Measurements from ENCODE around the gene KCTD17. TPM values are rescaled to one million over a fixed set of nuclear protein-coding genes. Genes with fewer than 3 reads are reported as not detected.
"Not testable (repeated sequence)": the region's sequence is repeated elsewhere in the genome, so short reads cannot be mapped to it uniquely, and the experiment has no call there.

Gene KCTD17
- total RNA-seq, 2 donors from 2014 or later = 27.7 to 50.6 TPM

DNA sequence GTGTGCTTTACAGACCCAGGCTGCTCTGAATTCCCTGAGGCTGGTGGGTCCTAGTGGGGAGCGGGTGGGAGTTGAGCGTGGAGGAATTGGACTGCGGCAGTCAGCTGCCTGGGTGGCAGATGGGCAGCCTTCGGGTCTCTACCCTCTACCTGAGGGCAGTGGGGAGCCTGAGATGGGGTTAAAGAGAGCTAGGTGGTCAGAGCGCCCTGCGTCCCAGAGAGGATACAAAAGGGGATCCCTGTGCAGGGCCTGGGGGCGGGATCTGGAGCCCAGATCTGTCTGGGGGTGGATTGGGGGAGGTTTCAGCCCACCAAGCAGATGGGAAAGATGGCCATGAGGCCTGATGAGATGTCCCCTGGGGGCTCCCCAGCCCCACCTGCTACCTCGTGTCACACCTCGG, 18.2 kb downstream of the KCTD17 start:
- no peak for DNase-seq
- ATAC-seq = no peak
- intact Hi-C loops (cut with DNase I) = loop anchor here in 1 of 2 donors (10.0 kb wide), 1 partner anchor 135 kb away; no protein-coding TSS in a partner anchor

DNA sequence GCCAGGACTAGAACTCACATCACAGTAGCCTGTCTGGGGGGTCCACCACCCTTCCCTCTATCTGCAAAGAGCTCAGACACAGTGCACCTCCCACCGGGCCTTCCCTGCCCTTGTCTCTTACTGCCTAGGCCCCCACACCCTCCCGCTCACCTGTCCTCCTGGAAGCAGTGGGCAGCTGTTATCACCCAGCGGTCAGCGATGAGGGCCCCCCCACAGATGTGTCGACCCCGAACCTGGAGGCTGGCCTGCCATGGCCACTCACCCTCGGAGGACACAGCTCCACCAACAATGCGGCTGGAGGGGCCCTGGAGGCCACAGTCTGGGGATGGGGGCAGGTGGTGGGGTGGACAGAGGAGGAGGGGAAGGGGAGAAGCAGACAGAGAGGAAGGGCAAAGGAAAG, 18.8 kb downstream of the KCTD17 start:
- ATAC-seq (no peak), DNase-seq (no peak)
- intact Hi-C loops (cut with DNase I) = loop anchor here in 1 of 2 donors (10.0 kb wide), 1 partner anchor 134 kb away; no protein-coding TSS in a partner anchor

DNA sequence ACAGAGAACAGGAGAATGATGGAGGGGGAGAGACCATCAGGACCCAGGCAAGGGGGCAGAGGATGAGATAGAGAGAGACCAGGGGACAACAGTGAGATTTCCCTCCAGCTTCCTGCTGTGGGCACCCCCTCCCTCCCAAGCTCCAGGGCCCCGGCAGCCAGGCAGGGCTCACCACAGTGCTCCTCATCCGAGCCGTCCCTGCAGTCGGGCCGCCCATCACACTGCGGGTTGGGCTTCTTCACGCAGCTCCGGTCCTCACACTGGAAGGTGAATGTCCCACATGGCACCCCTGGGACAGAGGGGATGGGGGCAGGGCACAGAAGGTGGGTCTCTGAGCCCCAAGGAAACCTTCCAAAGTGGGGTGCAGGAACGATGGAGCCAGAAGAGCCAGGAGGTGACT, 19.2 kb downstream of the KCTD17 start:
- intact Hi-C loops (cut with DNase I) = loop anchor here in 1 of 2 donors (10.0 kb wide), 1 partner anchor 134 kb away; no protein-coding TSS in a partner anchor
- ATAC-seq (no peak), DNase-seq (no peak)

DNA sequence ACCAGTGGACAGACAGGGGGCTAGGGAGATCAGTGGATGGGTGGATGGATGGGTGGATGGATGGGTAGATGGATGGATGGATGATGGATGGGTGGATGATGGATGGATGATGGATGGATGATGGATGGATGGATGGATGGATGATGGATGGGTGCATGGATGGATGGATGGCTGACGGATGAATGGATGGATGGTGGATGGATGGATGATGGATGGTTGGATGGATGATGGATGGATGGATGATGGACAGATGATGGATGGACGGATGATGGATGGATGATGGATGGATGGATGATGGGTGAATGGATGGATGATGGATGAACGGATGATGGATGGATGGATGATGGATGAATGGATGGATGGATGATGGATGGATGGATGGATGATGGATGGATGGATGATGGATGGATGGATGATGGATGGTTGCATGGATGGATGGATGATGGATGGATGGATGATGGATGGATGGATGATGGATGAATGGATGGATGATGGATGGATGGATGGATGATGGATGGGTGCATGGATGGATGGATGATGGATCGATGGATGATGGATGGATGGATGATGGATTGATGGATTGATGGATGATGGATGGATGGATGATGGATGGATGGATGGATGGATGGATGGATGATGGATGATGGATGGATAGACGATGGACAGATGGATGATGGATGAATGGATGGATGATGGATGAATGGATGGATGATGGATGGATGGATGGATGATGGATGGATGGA, 20.5 kb downstream of the KCTD17 start:
- DNase-seq, ATAC-seq: not testable (repeated sequence)
- intact Hi-C loops (cut with DNase I) = loop anchor here in 1 of 2 donors (10.0 kb wide), 1 partner anchor 133 kb away; no protein-coding TSS in a partner anchor

DNA sequence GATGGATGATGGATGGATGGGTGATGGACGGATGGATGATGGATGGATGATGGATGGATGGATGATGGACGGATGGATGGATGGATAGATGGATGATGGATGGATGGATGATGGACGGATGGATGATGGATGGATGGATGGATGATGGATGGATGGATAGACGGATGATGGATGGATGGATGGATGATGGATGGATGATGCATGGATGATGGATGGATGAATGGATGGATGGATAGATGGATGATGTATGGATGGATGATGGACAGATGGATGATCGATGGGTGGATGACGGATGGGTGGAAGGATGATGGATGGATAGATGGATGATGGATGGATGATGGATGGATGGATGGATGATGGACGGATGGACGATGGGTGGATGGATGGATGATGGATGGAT, 21.1 kb downstream of the KCTD17 start:
- intact Hi-C loops (cut with DNase I) = loop anchor here in 1 of 2 donors (10.0 kb wide), 1 partner anchor 132 kb away; no protein-coding TSS in a partner anchor
- ATAC-seq (no peak), DNase-seq (no peak)

DNA sequence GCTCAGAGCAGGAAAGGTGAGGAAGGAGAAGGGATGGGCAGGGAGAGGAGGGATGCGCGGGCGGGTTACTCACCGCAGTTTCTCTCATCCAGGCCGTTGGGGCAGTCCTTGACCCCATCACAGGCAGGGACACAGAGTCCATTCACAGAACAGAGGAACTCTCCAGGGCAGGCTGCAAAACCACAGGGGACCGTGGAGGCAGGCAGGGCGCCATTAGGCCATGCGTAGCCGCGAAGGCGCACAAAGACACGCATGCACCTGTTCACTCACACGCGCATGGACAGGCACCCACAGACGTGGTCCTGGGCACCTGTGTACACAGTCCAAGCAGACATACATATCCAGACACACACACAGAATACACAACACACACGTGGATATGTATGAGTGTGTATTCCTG, 23.0 kb downstream of the KCTD17 start:
- no peak for ATAC-seq
- intact Hi-C loops (cut with DNase I) = loop anchor here in 1 of 2 donors (10.0 kb wide), 1 partner anchor 130 kb away; no protein-coding TSS in a partner anchor
- DNase-seq = no peak

DNA sequence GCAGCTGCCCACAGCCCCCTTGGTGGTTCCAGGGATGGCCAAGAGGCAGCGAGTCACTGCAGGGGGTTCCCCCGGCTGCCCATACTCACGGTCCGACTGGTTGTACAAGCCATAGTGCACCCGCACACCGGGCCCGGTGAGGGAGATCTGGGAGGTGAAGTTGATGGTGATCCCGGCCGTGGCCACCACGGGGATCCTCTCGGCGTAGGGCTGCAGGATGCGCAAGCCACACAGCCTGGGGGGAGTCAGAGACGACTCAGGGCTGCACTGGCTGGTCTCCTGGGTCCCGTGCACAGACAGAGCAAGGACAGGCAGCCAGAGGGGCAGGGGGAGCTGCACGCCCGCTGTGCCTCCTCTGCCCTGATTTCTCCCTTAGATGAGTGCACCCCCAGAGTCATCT, 23.5 kb downstream of the KCTD17 start:
- intact Hi-C loops (cut with DNase I) = loop anchor here in 1 of 2 donors (10.0 kb wide), 1 partner anchor 130 kb away; no protein-coding TSS in a partner anchor
- no peak for ATAC-seq
- no peak for DNase-seq

DNA sequence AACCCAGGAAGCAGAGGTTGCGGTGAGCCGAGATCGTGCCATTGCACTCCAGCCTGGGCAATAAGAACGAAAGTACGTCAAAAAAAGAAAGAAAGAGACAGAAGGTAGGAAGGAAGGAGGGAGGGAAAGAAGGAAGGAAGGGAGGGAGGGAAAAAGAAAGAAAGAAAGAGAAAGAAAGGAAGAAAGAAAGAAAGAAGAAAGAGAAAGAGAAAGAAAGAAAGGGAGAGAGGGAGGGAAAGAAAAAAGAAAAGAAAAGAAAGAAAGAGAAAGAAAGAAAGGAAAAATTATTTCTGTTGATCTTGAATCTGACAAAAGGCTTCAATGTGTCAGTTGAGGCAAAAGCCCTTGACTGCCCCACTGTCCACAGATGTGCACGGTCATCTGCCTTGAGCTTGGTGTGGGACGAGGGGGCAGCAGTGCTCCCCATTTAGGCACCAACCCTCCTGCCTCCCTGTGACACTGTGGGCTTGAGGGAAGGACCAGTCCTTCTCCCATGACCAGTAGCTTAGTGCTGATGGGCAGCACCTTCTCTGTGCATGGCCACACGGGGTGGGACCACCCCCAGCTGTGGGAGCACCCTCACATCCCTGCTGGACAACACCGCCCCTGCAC, 24.4 kb downstream of the KCTD17 start:
- intact Hi-C loops (cut with DNase I) = loop anchor here in 1 of 2 donors (10.0 kb wide), 1 partner anchor 129 kb away; no protein-coding TSS in a partner anchor
- DNase-seq = no peak
- no peak for ATAC-seq

DNA sequence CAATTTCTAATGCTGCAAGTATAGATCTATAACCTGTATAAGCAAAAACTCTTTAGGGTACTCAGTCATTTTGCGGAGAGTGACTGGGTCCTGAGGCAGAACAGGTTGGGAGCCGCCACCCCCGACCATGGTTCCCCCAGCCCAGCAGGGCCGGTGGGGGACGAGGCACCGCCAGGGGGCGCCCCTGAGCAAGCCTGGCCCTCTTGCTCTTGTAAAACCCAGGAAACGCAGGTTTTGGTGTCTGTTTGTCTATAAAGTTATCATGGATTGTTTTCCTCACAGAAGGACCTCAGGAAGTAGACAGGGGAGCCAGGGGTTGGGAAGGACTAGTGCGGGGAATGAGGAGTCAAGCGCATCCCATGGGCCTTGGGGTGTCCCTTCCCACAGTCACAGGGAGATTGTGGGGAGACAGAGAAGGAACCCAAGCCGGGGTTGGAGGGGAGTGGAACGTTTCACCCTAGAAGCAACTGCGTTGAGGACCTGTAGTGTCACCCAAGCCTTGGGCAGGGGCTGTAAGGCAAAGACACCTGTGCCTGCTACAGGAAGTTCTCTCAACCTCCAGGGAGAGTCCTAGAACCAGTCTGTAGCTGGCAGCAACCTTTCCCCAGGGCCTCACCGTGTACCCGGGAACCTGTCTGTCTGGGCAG, 26.4 kb downstream of the KCTD17 start:
- intact Hi-C loops (cut with DNase I) = loop anchor here (1.0 to 10.0 kb wide), 2 partner anchors 121 to 127 kb away; no protein-coding TSS in a partner anchor
- DNase-seq = peak; percentile 55
- peak in 1 of 2 donors; percentile 57 for ATAC-seq

DNA sequence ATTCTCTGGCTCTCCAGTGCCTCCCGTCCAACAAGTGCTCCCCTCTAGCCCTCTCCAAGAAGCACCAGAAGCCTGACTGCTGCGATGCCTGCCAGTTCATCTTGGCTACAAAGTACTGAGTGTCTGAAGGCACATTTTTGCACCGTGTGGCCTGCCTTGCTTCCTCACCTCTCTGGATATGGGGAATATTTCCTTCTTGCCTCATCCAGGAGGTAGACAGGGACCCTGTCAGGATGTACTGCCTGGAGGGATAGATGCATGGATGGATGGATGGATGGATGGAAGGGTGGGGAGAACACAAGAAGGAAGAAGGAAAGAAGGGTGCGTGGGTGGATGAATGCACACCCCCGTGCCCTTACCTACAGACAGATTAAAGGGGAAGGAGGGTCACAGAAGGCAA, 27.6 kb downstream of the KCTD17 start:
- intact Hi-C loops (cut with DNase I) = loop anchor here in 1 of 2 donors (10.0 kb wide), 1 partner anchor 126 kb away; no protein-coding TSS in a partner anchor
- DNase-seq (no peak), ATAC-seq (no peak)

DNA sequence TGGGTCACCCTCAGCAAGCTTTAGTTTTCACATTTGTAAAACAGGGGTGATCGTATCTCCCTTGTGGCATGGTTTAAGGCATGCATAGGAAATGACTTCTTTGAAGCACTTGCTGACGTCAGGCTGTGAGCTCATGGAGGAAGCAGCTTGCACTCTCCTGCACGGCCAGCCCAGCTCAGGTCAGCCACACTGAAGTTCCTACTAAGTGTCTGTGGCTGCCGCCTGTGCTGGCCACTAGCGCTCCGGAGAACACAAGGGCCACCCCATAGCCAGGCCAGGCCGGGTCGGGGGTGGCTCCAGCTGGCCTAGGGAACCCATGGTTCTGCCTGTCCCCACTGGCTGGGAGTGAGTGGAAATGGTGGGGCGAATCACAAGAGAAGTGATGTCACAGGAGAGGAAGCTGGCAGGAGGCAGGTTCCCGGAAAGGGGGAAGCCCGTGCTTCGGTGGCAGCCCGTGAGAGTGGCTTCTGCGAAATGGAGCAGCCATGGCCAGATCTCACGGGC, 28.2 kb downstream of the KCTD17 start:
- intact Hi-C loops (cut with DNase I) = loop anchor here in 1 of 2 donors (10.0 kb wide), 1 partner anchor 125 kb away; no protein-coding TSS in a partner anchor
- ATAC-seq = peak in 1 of 2 donors; percentile 56
- DNase-seq = no peak

DNA sequence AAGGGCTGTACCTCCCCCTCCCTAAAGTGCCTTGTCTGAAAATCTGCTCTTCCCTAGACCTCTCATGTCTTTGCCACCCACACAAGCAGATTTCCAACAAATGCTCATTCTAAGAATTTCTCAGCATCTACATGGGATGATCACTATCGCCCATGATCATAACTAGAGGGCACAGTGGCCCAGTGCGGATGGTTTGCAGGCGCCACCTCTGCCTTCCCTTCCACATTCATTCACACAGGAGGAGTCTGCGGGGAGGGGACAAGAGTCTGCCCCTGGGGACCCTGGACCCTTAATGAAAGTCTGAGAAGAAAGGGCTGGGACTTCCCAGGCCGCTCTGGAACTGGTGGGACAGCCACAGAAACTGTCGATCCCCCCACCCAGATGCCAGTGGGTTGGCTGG, 28.9 kb downstream of the KCTD17 start:
- no peak for ATAC-seq
- DNase-seq = no peak
- intact Hi-C loops (cut with DNase I) = no loop called here

DNA sequence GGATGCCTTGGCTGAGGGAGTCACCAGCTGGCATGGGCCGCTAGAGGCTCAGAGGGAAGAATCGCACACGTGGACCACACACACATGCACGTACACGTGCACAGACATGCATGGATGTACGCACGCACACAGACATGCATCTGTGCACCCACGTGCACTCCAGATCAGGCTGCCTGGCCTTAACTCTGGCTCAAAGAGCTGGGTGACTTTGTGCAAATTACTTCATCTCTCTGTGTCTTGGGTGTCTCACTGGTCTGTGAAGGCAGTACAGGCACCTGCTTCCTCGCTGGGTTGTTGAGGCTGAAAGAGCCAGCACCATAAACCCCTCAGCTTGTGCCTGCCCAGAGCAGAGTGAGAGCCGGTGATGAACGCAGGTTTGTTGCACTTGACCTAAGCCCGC, 29.3 kb downstream of the KCTD17 start:
- DNase-seq (no peak), ATAC-seq (no peak)
- intact Hi-C loops (cut with DNase I) = no loop called here

DNA sequence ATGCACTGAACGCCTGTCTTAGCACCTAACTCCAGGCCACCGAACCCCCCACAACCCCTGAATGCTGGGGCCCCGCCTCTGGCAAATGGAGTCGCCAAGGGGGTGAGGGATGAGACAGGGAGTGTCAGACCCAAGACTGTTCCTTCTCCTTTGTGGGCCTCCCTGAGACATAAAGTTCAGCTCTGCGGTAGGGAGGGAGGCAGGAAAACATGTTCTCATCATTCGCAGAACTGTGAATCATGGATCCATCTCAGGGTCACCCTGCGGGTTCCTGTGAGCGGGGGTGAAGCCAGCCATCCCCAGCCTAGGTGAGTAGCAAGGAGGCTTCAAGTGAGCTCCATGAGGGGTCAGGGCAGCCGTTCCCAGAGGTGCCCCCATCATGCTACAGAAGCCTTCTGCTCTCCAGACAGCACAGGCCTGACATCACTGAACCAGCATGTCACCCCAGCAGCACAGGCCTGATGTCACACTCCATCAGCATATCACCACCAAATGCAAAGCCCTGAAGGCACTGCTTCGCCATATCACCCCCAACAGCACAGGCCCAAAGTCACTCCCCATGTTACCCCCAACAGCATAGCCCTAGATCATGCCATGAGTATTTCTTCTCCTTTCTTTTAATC, 30.8 kb downstream of the KCTD17 start:
- intact Hi-C loops (cut with DNase I) = no loop called here
- ATAC-seq (no peak), DNase-seq (no peak)

DNA sequence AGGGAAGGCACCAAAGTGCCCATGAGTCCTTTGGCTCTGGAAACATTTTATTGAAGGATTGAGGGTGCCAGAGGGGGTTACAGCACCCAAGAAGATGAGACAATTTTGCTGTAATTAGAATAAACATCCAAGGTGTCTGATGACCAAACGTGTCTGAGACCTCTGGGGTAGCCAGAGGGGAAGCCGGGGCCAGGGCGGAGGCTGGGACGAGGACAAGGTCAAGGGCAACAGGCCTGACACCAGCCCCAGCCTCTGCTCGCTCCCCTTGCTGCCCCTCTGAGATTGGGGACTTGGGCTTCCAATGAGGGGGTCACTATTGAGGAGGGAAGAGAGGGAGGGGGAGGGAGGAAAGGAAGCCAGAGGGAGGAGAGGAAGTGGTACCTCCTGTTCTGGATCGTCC, 32.4 kb downstream of the KCTD17 start:
- no peak for DNase-seq
- intact Hi-C loops (cut with DNase I) = no loop called here
- ATAC-seq = no peak

DNA sequence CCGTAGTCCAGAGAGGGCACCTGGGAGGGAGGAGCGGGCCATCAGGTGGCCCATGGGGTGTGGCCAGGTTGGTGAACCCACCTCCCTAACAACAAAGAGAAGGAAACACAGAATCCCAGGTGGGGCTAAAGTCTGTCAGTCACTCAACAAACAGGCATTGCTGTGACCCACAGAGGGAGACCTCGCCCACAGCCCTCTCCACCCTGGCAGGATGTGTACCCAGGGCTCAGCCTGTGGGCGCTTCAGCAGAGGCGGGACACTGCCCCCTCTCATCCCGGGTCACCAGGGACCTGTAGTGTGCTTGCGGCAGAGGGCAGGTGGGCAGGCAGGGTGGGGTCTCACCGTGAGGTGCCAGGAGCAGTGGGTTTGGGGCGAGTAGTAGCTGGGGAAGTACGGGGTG, 32.8 kb downstream of the KCTD17 start:
- intact Hi-C loops (cut with DNase I) = no loop called here
- ATAC-seq (no peak), DNase-seq (no peak)

DNA sequence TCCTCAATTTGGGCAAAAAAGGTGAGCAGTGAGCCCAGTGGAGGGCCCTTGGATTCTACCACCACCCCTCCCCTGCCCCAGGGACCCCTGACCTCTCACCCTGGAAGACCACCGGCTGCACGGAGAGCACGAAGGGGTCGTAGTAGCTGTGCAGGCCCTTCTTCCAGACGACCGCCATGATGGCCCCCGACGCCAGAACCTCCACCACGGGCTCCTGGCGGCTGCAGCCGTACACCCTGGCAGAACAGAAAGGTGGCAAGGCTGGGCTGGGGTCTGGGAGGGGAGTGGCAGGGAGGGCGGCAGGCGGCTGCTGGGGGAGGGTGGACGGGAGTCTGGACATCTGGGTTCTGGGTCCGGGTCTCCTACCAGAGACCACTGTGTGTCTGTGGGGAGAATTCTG, 34.6 kb downstream of the KCTD17 start:
- intact Hi-C loops (cut with DNase I) = no loop called here
- ATAC-seq = no peak
- no peak for DNase-seq

DNA sequence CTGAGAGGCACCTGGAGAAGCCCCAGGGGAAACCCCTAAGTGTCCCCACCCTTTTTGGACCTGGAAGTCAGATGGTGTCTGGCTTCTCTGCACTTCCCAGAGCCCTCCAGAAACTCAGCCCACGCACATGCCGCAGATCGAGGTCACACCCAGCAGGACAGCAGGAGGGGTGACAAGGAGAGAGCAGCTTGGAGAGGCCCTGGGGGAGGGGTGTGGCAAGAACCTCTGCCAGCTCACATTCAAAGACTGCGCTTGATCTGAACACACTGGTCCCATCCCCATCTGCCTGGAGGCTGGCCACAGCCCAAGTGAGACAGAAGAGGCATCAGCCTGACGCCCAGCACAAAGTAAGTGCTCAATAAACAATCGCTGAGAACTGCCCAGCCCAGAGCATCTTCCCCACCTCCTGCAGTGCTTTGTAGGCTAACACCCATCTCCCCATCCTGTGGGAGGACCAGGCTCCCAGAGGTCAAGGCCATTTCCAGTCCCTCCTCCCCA, 36.6 kb downstream of the KCTD17 start:
- DNase-seq = no peak
- no peak for ATAC-seq
- intact Hi-C loops (cut with DNase I) = no loop called here
